NT2/D1 (cell line): Measurements from ENCODE around the gene AP3D1.

ENCODE experiments used
- YY1 ChIP-seq: IDR thresholded peaks from 2 replicates; pipeline ENCODE4 v1.6.1; 2011; ENCODE audit not compliant: insufficient read length, insufficient read depth
- ZNF274 ChIP-seq: IDR thresholded peaks from 2 replicates; pipeline ENCODE4 v1.6.1; 2011; ENCODE audit warnings: mild to moderate bottlenecking, low read depth, low read length

GRCh38 chr19:2115324-2115723 is 36.0 kb downstream of the AP3D1 start:
- no peak for TF ChIP-seq YY1
- TF ChIP-seq ZNF274, result no peak
